ENCODE measurements around the gene PIK3R6. TPM values are rescaled to one million over a fixed set of nuclear protein-coding genes. Genes with fewer than 3 reads are reported as not detected.
"Not testable (repeated sequence)": the region's sequence is repeated elsewhere in the genome, so short reads cannot be mapped to it uniquely, and the experiment has no call there.

Gene PIK3R6
- total RNA-seq, 4 donors from 2014 or later, result 1.5 to 2.2 (median 2.0) TPM

GRCh38 chr17:8806926-8807550, 60.4 kb downstream of the PIK3R6 start:
- Histone ChIP-seq H3K36me3 (no peaks in the 10 kb centered on the region), H3K4me1 (no peaks in the 10 kb centered on the region), H3K27me3 (peaks cover 21% of the 10 kb centered on the region), H3K9me3 (peaks cover 0 to 46% (median 0%) of the 10 kb centered on the region in 3 donors), H3K27ac (no peak overlapping the region), H3K4me3 (no peak overlapping the region)
- TF ChIP-seq POLR2A (IDR thresholded peaks at IDR 0.05), result no peak
- no peak for TF ChIP-seq EP300 (IDR thresholded peaks at IDR 0.05)
- no peak for TF ChIP-seq CTCF (IDR thresholded peaks at IDR 0.05)
- TF ChIP-seq POLR2AphosphoS5 (IDR thresholded peaks at IDR 0.05), result no peak
- 43 to 75% methylated on average over 3 to 4 of the region's 4 CpGs for WGBS, 2 donors (ENCODE audit: low coverage in 1 of 2)
- ATAC-seq, result no peak

GRCh38 chr17:8806253-8806925, 61.1 kb downstream of the PIK3R6 start:
- no peak for ATAC-seq
- peaks cover 0 to 40% (median 0%) of the 10 kb centered on the region in 3 donors for H3K9me3 ChIP-seq
- WGBS, 2 donors (ENCODE audit: low coverage in 1 of 2), result no CpG with 5 or more reads among the region's 3 CpGs
- H3K4me1 ChIP-seq, result no peaks in the 10 kb centered on the region
- no peak overlapping the region for H3K27ac ChIP-seq
- H3K36me3 ChIP-seq, result no peaks in the 10 kb centered on the region
- no peak for TF ChIP-seq POLR2A (IDR thresholded peaks at IDR 0.05)
- TF ChIP-seq POLR2AphosphoS5 (IDR thresholded peaks at IDR 0.05), result no peak
- no peak for TF ChIP-seq CTCF (IDR thresholded peaks at IDR 0.05)
- TF ChIP-seq EP300 (IDR thresholded peaks at IDR 0.05), result no peak
- no peak overlapping the region for H3K4me3 ChIP-seq
- H3K27me3 ChIP-seq, result peaks cover 17% of the 10 kb centered on the region

- not testable (repeated sequence) for H3K4me1 ChIP-seq, H3K4me3 ChIP-seq, H3K36me3 ChIP-seq, H3K27ac ChIP-seq, ATAC-seq
- 92% methylated on average over 4 of the region's 10 CpGs; no CpG with 5 or more reads in 1 of the 2 donors for WGBS, 2 donors (ENCODE audit: low coverage in 1 of 2)
- H3K27me3 ChIP-seq, result peaks cover 17% of the 10 kb centered on the region
- peaks cover 0 to 30% (median 0%) of the 10 kb centered on the region in 3 donors for H3K9me3 ChIP-seq
Observed at GRCh38 chr17:8805396-8805795, 62.1 kb downstream of the PIK3R6 start.

GRCh38 chr17:8803531-8804420, 63.7 kb downstream of the PIK3R6 start:
- no peak overlapping the region for H3K4me3 ChIP-seq
- ATAC-seq, result no peak
- no peak overlapping the region for H3K27ac ChIP-seq
- no peaks in the 10 kb centered on the region for H3K36me3 ChIP-seq
- no peak for TF ChIP-seq CTCF (IDR thresholded peaks at IDR 0.05)
- no peak for TF ChIP-seq EP300 (IDR thresholded peaks at IDR 0.05)
- TF ChIP-seq POLR2A (IDR thresholded peaks at IDR 0.05), result no peak
- no peak for TF ChIP-seq POLR2AphosphoS5 (IDR thresholded peaks at IDR 0.05)
- peaks cover 0 to 14% (median 0%) of the 10 kb centered on the region in 3 donors for H3K9me3 ChIP-seq
- WGBS, 2 donors (ENCODE audit: low coverage in 1 of 2), result 75 to 82% methylated on average over 7 to 9 of the region's 19 CpGs
- H3K4me1 ChIP-seq, result peaks cover 0 to 6% (median 0%) of the 10 kb centered on the region in 3 donors
- peaks cover 29% of the 10 kb centered on the region for H3K27me3 ChIP-seq

- 83 to 95% methylated on average over 2 of the region's 6 CpGs for WGBS, 2 donors (ENCODE audit: low coverage in 1 of 2)
Observed at GRCh38 chr17:8801135-8801840, 66.2 kb downstream of the PIK3R6 start.

More at GRCh38 chr17:8801135-8801840, 66.2 kb downstream of the PIK3R6 start:
- Histone ChIP-seq H3K4me3 (no peak overlapping the region), H3K4me1 (peaks cover 0 to 6% (median 0%) of the 10 kb centered on the region in 3 donors), H3K27me3 (peaks cover 49% of the 10 kb centered on the region), H3K27ac (no peak overlapping the region), H3K9me3 (no peaks in the 10 kb centered on the region), H3K36me3 (no peaks in the 10 kb centered on the region)
- TF ChIP-seq POLR2A (IDR thresholded peaks at IDR 0.05), result no peak
- TF ChIP-seq CTCF (IDR thresholded peaks at IDR 0.05), result no peak
- TF ChIP-seq POLR2AphosphoS5 (IDR thresholded peaks at IDR 0.05), result no peak
- TF ChIP-seq EP300 (IDR thresholded peaks at IDR 0.05), result no peak
- ATAC-seq, result no peak

Data from gastroesophageal sphincter (tissue), 4 donors.